Measurements from ENCODE around the gene COX8A. TPM values are rescaled to one million over a fixed set of nuclear protein-coding genes. Genes with fewer than 3 reads are reported as not detected.

Gene COX8A
- total and polyA plus RNA-seq, 9 of the 15 experiments (the other 6 are each of a cell fraction or from before 2014, with no cell fraction given): 274 to 1,206 (median 526) TPM

GRCh38 chr11:63941901-63942300 is 32.5 kb upstream of the COX8A start:
- H3K27ac ChIP-seq (ENCODE audit: extremely low read depth, low read depth, low read length): peak overlapping the region; percentile 56
- WGBS (ENCODE audit: insufficient coverage, low coverage, missing lambda C conversion rate): 7% methylated on average over 4 of the region's 4 CpGs
- peaks cover 4% of the 10 kb centered on the region for H3K9me1 ChIP-seq (ENCODE audit: control insufficient read depth, insufficient read depth, low read length)
- in situ Hi-C loops (cut with MboI): loop anchor here (10.0 kb wide), 1 partner anchor 107 kb away; the partner anchor contains the start of gene MARK2
- H3K9ac ChIP-seq (ENCODE audit: insufficient read depth in 1 of 2, low read depth in 2 of 2, low read length in 2 of 2): peak overlapping the region; percentile 29 to 41; a peak in 3 of 4 replicates
- no peak overlapping the region for H2AFZ ChIP-seq (ENCODE audit: low read depth, low read length)
- no peak overlapping the region for H3K4me3 ChIP-seq
- H3K27me3 ChIP-seq (ENCODE audit: control insufficient read depth in 2 of 2, insufficient read depth in 2 of 2, low read length in 2 of 2): no peaks in the 10 kb centered on the region
- ChIA-PET CTCF (ENCODE audit: low intra/inter-chr PET ratio) (no interaction called here), POLR2A (interaction anchor here (0.6 to 1.7 kb wide), 2 partner anchors 32 to 121 kb away, joined by 3 to 6 read pairs; partner anchors contain the start of gene COX8A)
- BruUV-seq (replicated peaks): no TSS peak
- FAIRE-seq (peak; percentile 85), ATAC-seq (0 out of 3 replicates have a peak, but pooled peaks have one; percentile 3), DNase-seq (ENCODE audit: extremely low read depth in 1 of 4, low spot score in 3 of 4) (peak in 3 of 4 experiments; percentile 26 to 78 (median 60))
- intact Hi-C loops (cut with micrococcal nuclease): no loop called here
- peaks cover 67% of the 10 kb centered on the region for H3K79me2 ChIP-seq (ENCODE audit: control insufficient read depth, insufficient read depth, low read length)
- H3K4me2 ChIP-seq (ENCODE audit: insufficient read depth, low read length): peak overlapping the region; percentile 47
- peaks cover 54 to 60% of the 10 kb centered on the region in 2 experiments for H3K4me1 ChIP-seq (replicated peaks in 1 of 2; ENCODE audit: control insufficient read depth in 2 of 2, insufficient read depth in 2 of 2, low read length in 2 of 2)
- H4K20me1 ChIP-seq (replicated peaks; ENCODE audit: control insufficient read depth, insufficient read depth, low read length): peaks cover 15% of the 10 kb centered on the region; the same call in 1 of the 2 replicates
- peaks cover 53% of the 10 kb centered on the region for H3K36me3 ChIP-seq (ENCODE audit: control insufficient read depth, insufficient read depth, low read length)
- H3K9me3 ChIP-seq (replicated peaks; ENCODE audit: control insufficient read depth, insufficient read depth, low read depth, low read length): no peaks in the 10 kb centered on the region
- TF ChIP-seq SMARCA4 (IDR thresholded peaks at IDR 0.05): peak; percentile 58
- peak; percentile 64 for TF ChIP-seq TCF3 (CRISPR knock-in tag; IDR thresholded peaks at IDR 0.05)
- TF ChIP-seq HMGN3 (IDR thresholded peaks at IDR 0.05; ENCODE audit: borderline replicate concordance, extremely low read depth, insufficient read length, low read depth, low read length): no peak
- peak; percentile 65 for TF ChIP-seq EGR1 (conservative IDR thresholded peaks at IDR 0.05)
- no peak for TF ChIP-seq ETS2 (tag; IDR thresholded peaks at IDR 0.05; ENCODE audit: borderline replicate concordance, poor library complexity, severe bottlenecking)
- no peak for TF ChIP-seq E2F1 (CRISPR knock-in tag; IDR thresholded peaks at IDR 0.05)
- TF ChIP-seq THAP12 (CRISPR knock-in tag; IDR thresholded peaks at IDR 0.05): no peak
- no peak for TF ChIP-seq PRMT5 (CRISPR knock-in tag; IDR thresholded peaks at IDR 0.05)
- 0 out of 4 replicates have a peak, but pooled peaks of 1 of the 2 experiments have one; percentile 30 for TF ChIP-seq RCOR1 (IDR thresholded peaks at IDR 0.05; ENCODE audit: borderline replicate concordance in 1 of 2, low read depth in 2 of 2, low read length in 2 of 2)
- TF ChIP-seq E2F3 (CRISPR knock-in tag; IDR thresholded peaks at IDR 0.05): no peak
- TF ChIP-seq CBFA2T2 (conservative IDR thresholded peaks at IDR 0.05): peak; percentile 70
- no peak for TF ChIP-seq C11orf30 (IDR thresholded peaks at IDR 0.05; ENCODE audit: low read depth)
- TF ChIP-seq SMARCE1 (IDR thresholded peaks at IDR 0.05): peak; percentile 59; the same call in 1 of the 2 replicates
- no peak for TF ChIP-seq SAFB (IDR thresholded peaks at IDR 0.05; ENCODE audit: borderline replicate concordance, low read depth, low read length)
- no peak for TF ChIP-seq CCNT2 (IDR thresholded peaks at IDR 0.05; ENCODE audit: borderline replicate concordance, extremely low read depth, insufficient read length, low read depth, low read length)
- TF ChIP-seq MITF (IDR thresholded peaks at IDR 0.05): no peak
- TF ChIP-seq ZNF3 (CRISPR knock-in tag; IDR thresholded peaks at IDR 0.05): no peak

Data from K562 (cell line).